ENCODE results near the gene SENP1. TPM values are rescaled to one million over a fixed set of nuclear protein-coding genes. Genes with fewer than 3 reads are reported as not detected.

Gene SENP1
- total RNA-seq, 1 experiment from 2014 or later, result 44.5 TPM

- Histone ChIP-seq H3K27me3 (ENCODE audit: low read length) (no peaks in the 10 kb centered on the region), H3K4me1 (ENCODE audit: low read length) (no peaks in the 10 kb centered on the region), H3K4me3 (ENCODE audit: low read length) (no peak overlapping the region), H3K9me3 (ENCODE audit: low read length) (no peaks in the 10 kb centered on the region), H4K20me1 (ENCODE audit: insufficient read depth, low read depth, low read length) (no peaks in the 10 kb centered on the region), H3K9me2 (replicated peaks; ENCODE audit: insufficient read depth, low read length) (no peaks in the 10 kb centered on the region), H3K27ac (ENCODE audit: low read length) (no peak overlapping the region), H3K36me3 (ENCODE audit: insufficient read depth, low read length) (peaks cover 54% of the 10 kb centered on the region), H3K9ac (ENCODE audit: low read length) (no peak overlapping the region), H2AFZ (ENCODE audit: low read length) (no peak overlapping the region), H3K79me2 (ENCODE audit: low read length) (no peaks in the 10 kb centered on the region), H3K4me2 (ENCODE audit: low read depth, low read length, poor library complexity, severe bottlenecking) (no peak overlapping the region)
- no peak for DNase-seq
Measured at GRCh38 chr12:48069241-48069640, 36.6 kb downstream of the SENP1 start.

GRCh38 chr12:48068457-48068856, 37.4 kb downstream of the SENP1 start:
- Histone ChIP-seq H3K4me1 (ENCODE audit: low read length) (no peaks in the 10 kb centered on the region), H3K79me2 (ENCODE audit: low read length) (no peaks in the 10 kb centered on the region), H4K20me1 (ENCODE audit: insufficient read depth, low read depth, low read length) (no peaks in the 10 kb centered on the region), H3K9me3 (ENCODE audit: low read length) (no peaks in the 10 kb centered on the region), H3K9ac (ENCODE audit: low read length) (no peak overlapping the region), H3K27me3 (ENCODE audit: low read length) (no peaks in the 10 kb centered on the region), H2AFZ (ENCODE audit: low read length) (no peak overlapping the region), H3K9me2 (replicated peaks; ENCODE audit: insufficient read depth, low read length) (no peaks in the 10 kb centered on the region), H3K36me3 (ENCODE audit: insufficient read depth, low read length) (peaks cover 53% of the 10 kb centered on the region), H3K4me3 (ENCODE audit: low read length) (no peak overlapping the region), H3K27ac (ENCODE audit: low read length) (no peak overlapping the region), H3K4me2 (ENCODE audit: low read depth, low read length, poor library complexity, severe bottlenecking) (no peak overlapping the region)
- DNase-seq, result no peak

GRCh38 chr12:48067250-48067938, 38.5 kb downstream of the SENP1 start:
- H3K4me2 ChIP-seq (ENCODE audit: low read depth, low read length, poor library complexity, severe bottlenecking), result no peak overlapping the region
- H2AFZ ChIP-seq (ENCODE audit: low read length), result no peak overlapping the region
- no peaks in the 10 kb centered on the region for H3K79me2 ChIP-seq (ENCODE audit: low read length)
- no peaks in the 10 kb centered on the region for H3K9me3 ChIP-seq (ENCODE audit: low read length)
- no peaks in the 10 kb centered on the region for H3K27me3 ChIP-seq (ENCODE audit: low read length)
- H3K36me3 ChIP-seq (ENCODE audit: insufficient read depth, low read length), result peaks cover 58% of the 10 kb centered on the region
- no peak overlapping the region for H3K27ac ChIP-seq (ENCODE audit: low read length)
- H3K9ac ChIP-seq (ENCODE audit: low read length), result no peak overlapping the region
- H3K4me3 ChIP-seq (ENCODE audit: low read length), result no peak overlapping the region
- no peaks in the 10 kb centered on the region for H3K4me1 ChIP-seq (ENCODE audit: low read length)
- no peak for DNase-seq
- H4K20me1 ChIP-seq (ENCODE audit: insufficient read depth, low read depth, low read length), result no peaks in the 10 kb centered on the region
- no peaks in the 10 kb centered on the region for H3K9me2 ChIP-seq (replicated peaks; ENCODE audit: insufficient read depth, low read length)

- H3K4me3 ChIP-seq (ENCODE audit: low read length), result no peak overlapping the region
- no peaks in the 10 kb centered on the region for H3K4me1 ChIP-seq (ENCODE audit: low read length)
- H4K20me1 ChIP-seq (ENCODE audit: insufficient read depth, low read depth, low read length), result no peaks in the 10 kb centered on the region
- H2AFZ ChIP-seq (ENCODE audit: low read length), result no peak overlapping the region
- no peaks in the 10 kb centered on the region for H3K9me3 ChIP-seq (ENCODE audit: low read length)
- no peak overlapping the region for H3K27ac ChIP-seq (ENCODE audit: low read length)
- H3K9me2 ChIP-seq (replicated peaks; ENCODE audit: insufficient read depth, low read length), result no peaks in the 10 kb centered on the region
- no peaks in the 10 kb centered on the region for H3K79me2 ChIP-seq (ENCODE audit: low read length)
- no peak for DNase-seq
- H3K9ac ChIP-seq (ENCODE audit: low read length), result no peak overlapping the region
- H3K27me3 ChIP-seq (ENCODE audit: low read length), result no peaks in the 10 kb centered on the region
- H3K4me2 ChIP-seq (ENCODE audit: low read depth, low read length, poor library complexity, severe bottlenecking), result no peak overlapping the region
- H3K36me3 ChIP-seq (ENCODE audit: insufficient read depth, low read length), result peaks cover 65% of the 10 kb centered on the region
Measured at GRCh38 chr12:48065041-48065440, 40.8 kb downstream of the SENP1 start.

- Histone ChIP-seq H2AFZ (ENCODE audit: low read length) (no peak overlapping the region), H3K9me2 (replicated peaks; ENCODE audit: insufficient read depth, low read length) (no peaks in the 10 kb centered on the region), H3K4me3 (ENCODE audit: low read length) (no peak overlapping the region), H4K20me1 (ENCODE audit: insufficient read depth, low read depth, low read length) (no peaks in the 10 kb centered on the region), H3K27ac (ENCODE audit: low read length) (no peak overlapping the region), H3K36me3 (ENCODE audit: insufficient read depth, low read length) (peaks cover 71% of the 10 kb centered on the region), H3K9me3 (ENCODE audit: low read length) (no peaks in the 10 kb centered on the region; the same call in 1 of the 2 replicates), H3K9ac (ENCODE audit: low read length) (no peak overlapping the region), H3K27me3 (ENCODE audit: low read length) (no peaks in the 10 kb centered on the region), H3K4me2 (ENCODE audit: low read depth, low read length, poor library complexity, severe bottlenecking) (no peak overlapping the region), H3K79me2 (ENCODE audit: low read length) (no peaks in the 10 kb centered on the region), H3K4me1 (ENCODE audit: low read length) (no peaks in the 10 kb centered on the region)
- DNase-seq, result no peak
Measured at GRCh38 chr12:48063530-48063929, 42.3 kb downstream of the SENP1 start.

- no peak overlapping the region for H2AFZ ChIP-seq (ENCODE audit: low read length)
- H3K9me2 ChIP-seq (replicated peaks; ENCODE audit: insufficient read depth, low read length), result no peaks in the 10 kb centered on the region
- no peak overlapping the region for H3K4me2 ChIP-seq (ENCODE audit: low read depth, low read length, poor library complexity, severe bottlenecking)
- DNase-seq, result no peak
- no peak overlapping the region for H3K9ac ChIP-seq (ENCODE audit: low read length)
- no peak overlapping the region for H3K4me3 ChIP-seq (ENCODE audit: low read length)
- H3K27ac ChIP-seq (ENCODE audit: low read length), result no peak overlapping the region
- no peaks in the 10 kb centered on the region for H3K4me1 ChIP-seq (ENCODE audit: low read length)
- H3K79me2 ChIP-seq (ENCODE audit: low read length), result no peaks in the 10 kb centered on the region
- H4K20me1 ChIP-seq (ENCODE audit: insufficient read depth, low read depth, low read length), result no peaks in the 10 kb centered on the region
- H3K27me3 ChIP-seq (ENCODE audit: low read length), result no peaks in the 10 kb centered on the region
- no peaks in the 10 kb centered on the region; the same call in 1 of the 2 replicates for H3K9me3 ChIP-seq (ENCODE audit: low read length)
- H3K36me3 ChIP-seq (ENCODE audit: insufficient read depth, low read length), result peaks cover 69% of the 10 kb centered on the region
Measured at GRCh38 chr12:48061938-48062719, 43.8 kb downstream of the SENP1 start.

GRCh38 chr12:48060474-48060873, 45.4 kb downstream of the SENP1 start:
- DNase-seq, result no peak
- Histone ChIP-seq H3K4me1 (ENCODE audit: low read length) (no peaks in the 10 kb centered on the region), H3K27ac (ENCODE audit: low read length) (no peak overlapping the region), H3K4me2 (ENCODE audit: low read depth, low read length, poor library complexity, severe bottlenecking) (no peak overlapping the region), H2AFZ (ENCODE audit: low read length) (no peak overlapping the region), H3K36me3 (ENCODE audit: insufficient read depth, low read length) (peaks cover 63% of the 10 kb centered on the region), H3K9me3 (ENCODE audit: low read length) (no peaks in the 10 kb centered on the region; the same call in 1 of the 2 replicates), H3K79me2 (ENCODE audit: low read length) (no peaks in the 10 kb centered on the region), H4K20me1 (ENCODE audit: insufficient read depth, low read depth, low read length) (no peaks in the 10 kb centered on the region), H3K9ac (ENCODE audit: low read length) (no peak overlapping the region), H3K4me3 (ENCODE audit: low read length) (no peak overlapping the region), H3K9me2 (replicated peaks; ENCODE audit: insufficient read depth, low read length) (no peaks in the 10 kb centered on the region), H3K27me3 (ENCODE audit: low read length) (no peaks in the 10 kb centered on the region)

GRCh38 chr12:48058771-48059170, 47.1 kb downstream of the SENP1 start:
- no peak overlapping the region for H3K4me2 ChIP-seq (ENCODE audit: low read depth, low read length, poor library complexity, severe bottlenecking)
- H3K9me2 ChIP-seq (replicated peaks; ENCODE audit: insufficient read depth, low read length), result no peaks in the 10 kb centered on the region
- H3K9ac ChIP-seq (ENCODE audit: low read length), result no peak overlapping the region
- H3K36me3 ChIP-seq (ENCODE audit: insufficient read depth, low read length), result peaks cover 51% of the 10 kb centered on the region
- H3K79me2 ChIP-seq (ENCODE audit: low read length), result no peaks in the 10 kb centered on the region
- no peaks in the 10 kb centered on the region for H3K27me3 ChIP-seq (ENCODE audit: low read length)
- no peak overlapping the region for H3K27ac ChIP-seq (ENCODE audit: low read length)
- H3K4me1 ChIP-seq (ENCODE audit: low read length), result no peaks in the 10 kb centered on the region
- DNase-seq, result no peak
- H3K9me3 ChIP-seq (ENCODE audit: low read length), result no peaks in the 10 kb centered on the region; the same call in 1 of the 2 replicates
- no peak overlapping the region for H2AFZ ChIP-seq (ENCODE audit: low read length)
- H3K4me3 ChIP-seq (ENCODE audit: low read length), result no peak overlapping the region
- no peaks in the 10 kb centered on the region for H4K20me1 ChIP-seq (ENCODE audit: insufficient read depth, low read depth, low read length)
